HL-60/S4 treated with phorbol 12-myristate 13-acetate at 8.2 ng/mL for 4 days and 3 days (cell line): ENCODE results near the gene MAPKAP1.

ENCODE experiments used
- in situ Hi-C: fragments of 300-500 bp; cut with MboI; formaldehyde crosslinking; loops from 2 replicates; pipeline ENCODE4 v1.15.0; 2022; ENCODE audit warnings: low sequenced_read_pairs

MAPKAP1 gene

GRCh38 chr9:125493384-125493783 lies 213.6 kb downstream of the MAPKAP1 start:
- in situ Hi-C loops, result no loop called here

GRCh38 chr9:125492719-125493118 lies 214.3 kb downstream of the MAPKAP1 start:
- in situ Hi-C loops, result no loop called here

DNA sequence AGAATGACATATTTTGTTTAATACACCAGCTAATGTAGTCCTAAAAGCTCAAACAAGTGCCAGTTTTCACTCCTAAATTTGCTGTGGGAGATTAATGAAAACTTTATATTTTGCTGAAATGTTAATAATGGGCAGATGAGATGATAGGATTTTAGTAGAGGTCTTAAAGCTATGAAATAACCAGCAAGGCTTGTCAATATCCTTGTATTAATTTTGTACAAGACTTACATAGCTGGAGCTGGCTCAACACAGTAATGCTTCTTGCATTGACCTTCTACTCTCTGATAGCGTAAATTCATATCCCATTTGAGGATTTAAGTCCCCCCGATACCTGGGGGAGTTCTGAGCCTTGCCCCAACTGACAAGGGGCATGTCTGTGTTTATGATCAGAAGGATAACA lies 219.2 kb downstream of the MAPKAP1 start:
- in situ Hi-C loops, result no loop called here

DNA sequence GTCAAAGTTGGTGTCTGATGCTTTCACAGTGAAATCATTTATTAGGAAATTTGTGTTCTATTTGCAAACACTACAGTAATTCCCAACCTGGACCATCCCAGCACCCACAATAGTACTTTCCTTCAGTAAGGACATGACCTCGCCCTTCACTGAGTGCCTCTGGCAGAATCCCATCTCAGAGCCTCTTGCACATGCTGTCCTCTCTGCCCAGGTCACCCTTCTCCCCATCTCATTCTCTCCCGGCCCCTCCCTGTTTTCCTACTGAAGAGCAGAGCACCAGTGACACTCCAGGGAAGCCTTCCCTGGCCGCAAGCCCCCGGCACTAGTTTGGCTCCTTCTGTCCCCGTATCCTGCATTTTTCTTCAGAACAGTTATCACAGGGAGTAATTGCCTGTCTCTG lies 220.4 kb downstream of the MAPKAP1 start:
- in situ Hi-C loops, result no loop called here

GRCh38 chr9:125486152-125486508 lies 220.9 kb downstream of the MAPKAP1 start:
- in situ Hi-C loops, result no loop called here

GRCh38 chr9:125485471-125486151 lies 221.4 kb downstream of the MAPKAP1 start:
- in situ Hi-C loops, result no loop called here

GRCh38 chr9:125484350-125485282 lies 222.4 kb downstream of the MAPKAP1 start:
- in situ Hi-C loops, result no loop called here

- in situ Hi-C loops, result no loop called here
Observed at GRCh38 chr9:125483697-125484096, 223.3 kb downstream of the MAPKAP1 start.

GRCh38 chr9:125479846-125480615 lies 227.0 kb downstream of the MAPKAP1 start:
- in situ Hi-C loops, result no loop called here

- in situ Hi-C loops, result no loop called here
Observed at GRCh38 chr9:125477089-125477544, 229.9 kb downstream of the MAPKAP1 start.

DNA sequence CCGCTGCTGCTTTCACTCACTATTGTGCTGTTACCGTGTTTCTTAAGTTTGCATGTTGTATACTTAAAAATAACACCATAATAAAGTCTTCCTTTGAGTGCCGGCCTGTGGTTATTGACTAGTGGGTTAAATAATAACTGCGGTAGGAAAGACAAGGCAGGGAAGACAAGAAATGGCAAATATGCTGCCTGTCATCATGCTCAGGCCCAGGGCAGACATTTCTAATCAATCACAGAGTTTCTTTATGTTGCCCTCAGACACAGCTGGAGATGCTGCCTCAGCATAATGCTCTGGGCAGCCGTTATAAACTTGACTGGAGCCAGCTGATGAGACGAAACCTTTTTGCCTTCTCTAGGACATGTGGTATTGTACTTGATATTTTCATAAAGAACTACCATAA lies 230.4 kb downstream of the MAPKAP1 start:
- in situ Hi-C loops, result no loop called here

- in situ Hi-C loops, result no loop called here
Observed at GRCh38 chr9:125475385-125475784, 231.6 kb downstream of the MAPKAP1 start.

DNA sequence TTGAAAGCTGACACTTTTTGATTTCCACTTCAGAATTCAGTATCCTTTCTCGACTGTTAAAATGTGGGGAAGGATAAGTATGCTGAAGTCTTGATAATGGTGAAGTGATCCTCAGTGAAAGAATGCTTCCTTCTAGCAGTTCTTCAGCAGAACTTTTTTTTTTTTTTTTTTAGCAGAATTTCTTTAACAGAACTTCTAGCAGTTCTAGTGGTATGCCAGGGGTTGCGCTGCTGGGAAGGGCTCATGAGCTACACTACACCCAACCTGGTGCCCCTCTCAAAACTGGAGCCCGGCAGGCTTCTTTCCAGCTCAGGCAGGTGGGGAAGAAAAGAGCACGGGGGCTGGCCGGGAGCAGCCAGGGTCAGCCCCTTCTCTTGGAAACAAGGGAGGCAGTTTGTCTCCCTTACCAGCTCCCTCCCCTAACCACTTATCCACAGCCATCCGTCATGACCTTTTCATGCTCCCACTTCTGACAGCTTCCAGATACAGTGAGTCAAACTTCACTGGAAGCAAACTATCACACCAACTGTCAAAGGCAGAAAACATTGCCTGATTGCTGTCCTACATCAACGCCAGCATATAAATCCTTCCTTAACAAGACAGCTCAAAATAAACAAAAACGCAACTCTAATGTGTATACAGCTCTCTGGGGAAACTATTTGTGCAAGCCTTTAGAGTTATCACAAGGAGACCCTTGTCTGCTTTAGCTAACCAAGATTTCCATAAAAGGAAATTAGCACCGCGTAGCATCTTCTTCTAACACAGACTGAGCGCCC lies 233.9 kb downstream of the MAPKAP1 start:
- in situ Hi-C loops, result no loop called here

DNA sequence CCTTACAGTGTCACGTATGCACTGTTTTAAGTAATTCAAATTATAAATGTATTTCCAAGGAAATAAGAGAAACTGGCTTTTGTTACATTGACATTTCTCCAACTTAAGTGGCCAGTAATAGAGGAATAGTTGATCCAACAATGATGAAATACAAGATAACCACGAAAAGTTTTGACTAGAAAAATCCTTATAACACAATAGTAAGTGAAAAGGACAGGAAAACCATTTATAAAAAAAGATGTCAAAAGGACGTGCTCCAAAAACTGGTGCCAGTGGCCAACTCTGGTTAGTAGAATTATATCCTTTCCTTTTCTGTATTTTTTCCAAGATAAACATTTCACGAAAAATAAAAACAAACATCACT lies 234.5 kb downstream of the MAPKAP1 start:
- in situ Hi-C loops, result no loop called here

DNA sequence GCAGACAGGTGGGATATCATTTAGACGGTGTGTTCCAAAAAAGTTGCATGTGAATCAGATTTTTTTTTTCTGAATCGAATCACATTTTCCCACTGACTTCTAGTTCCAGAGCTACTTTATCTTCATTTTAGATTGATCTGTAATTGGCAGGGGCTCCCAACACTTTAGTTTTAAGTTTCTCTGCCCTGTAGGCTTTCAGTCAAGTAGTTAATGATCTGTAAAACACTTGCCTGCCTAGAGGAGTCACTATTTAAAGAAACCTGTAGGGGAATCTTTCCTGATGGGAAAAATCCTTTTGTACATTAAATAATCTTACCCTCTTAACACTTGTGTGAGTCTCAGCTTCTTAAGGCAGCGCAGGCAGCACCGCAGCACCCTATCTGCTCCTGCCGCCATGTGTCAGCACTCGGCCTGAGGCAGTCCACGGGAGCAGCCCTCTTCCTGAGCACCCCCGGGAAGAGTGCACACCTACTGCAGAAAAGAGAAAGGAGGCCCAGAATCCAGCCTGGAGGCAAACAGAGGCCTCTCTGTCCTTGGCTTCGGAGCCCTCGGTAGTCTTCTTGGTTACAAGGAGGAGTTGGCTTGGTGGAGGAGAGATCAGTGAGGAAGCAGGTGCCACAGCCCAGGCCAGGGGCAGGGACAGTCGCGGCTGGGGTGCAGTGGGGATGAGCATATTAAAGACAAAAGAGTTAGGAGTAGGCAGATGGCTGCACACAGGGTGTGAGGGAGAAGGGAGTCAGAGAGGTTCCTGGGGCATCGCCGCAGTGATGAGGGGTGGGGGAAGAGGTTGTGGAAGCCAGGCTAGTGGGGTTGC lies 236.0 kb downstream of the MAPKAP1 start:
- in situ Hi-C loops, result no loop called here

DNA sequence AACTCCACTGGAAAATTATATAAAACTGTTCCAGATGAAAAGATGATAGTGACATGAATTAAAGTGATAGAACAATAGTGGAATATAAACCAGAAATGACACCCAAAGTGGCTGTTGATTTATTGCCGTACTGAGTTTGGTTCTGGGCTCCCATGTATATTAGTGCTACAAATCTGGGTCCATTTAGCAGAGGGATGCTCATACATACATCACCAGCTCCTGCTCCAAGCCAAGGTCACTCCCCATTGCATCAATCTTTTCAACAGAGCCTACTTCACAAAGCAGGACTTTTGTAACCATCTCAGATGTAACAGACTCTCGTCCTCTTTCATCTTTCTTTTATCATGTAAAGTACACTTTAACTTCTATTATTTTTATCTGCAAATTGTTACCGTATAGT lies 236.8 kb downstream of the MAPKAP1 start:
- in situ Hi-C loops, result no loop called here

- in situ Hi-C loops, result no loop called here
Observed at GRCh38 chr9:125468646-125469045, 238.4 kb downstream of the MAPKAP1 start.

- in situ Hi-C loops, result no loop called here
Observed at GRCh38 chr9:125467116-125467740, 239.8 kb downstream of the MAPKAP1 start.

DNA sequence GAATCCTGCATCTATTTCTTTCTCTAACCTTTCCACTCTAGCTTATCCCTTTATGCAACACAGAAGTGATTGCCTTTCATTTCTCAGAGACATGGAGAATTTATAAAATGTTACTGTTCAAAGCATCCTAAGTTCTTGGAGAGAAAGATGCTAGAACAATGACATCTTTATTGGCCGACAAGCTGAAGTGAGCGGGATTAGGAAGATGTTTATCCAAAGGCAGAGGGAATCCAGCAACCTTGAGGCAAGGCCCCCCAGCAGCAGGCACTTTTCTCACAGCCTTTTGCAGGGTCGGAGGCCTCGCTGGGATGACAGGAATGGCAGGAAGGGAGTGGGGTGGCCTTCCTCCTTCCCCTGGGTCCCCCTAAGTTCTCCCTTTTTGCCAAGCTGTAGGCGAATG lies 240.6 kb downstream of the MAPKAP1 start:
- in situ Hi-C loops, result no loop called here
